ENCODE data around the gene HARBI1.

DNA sequence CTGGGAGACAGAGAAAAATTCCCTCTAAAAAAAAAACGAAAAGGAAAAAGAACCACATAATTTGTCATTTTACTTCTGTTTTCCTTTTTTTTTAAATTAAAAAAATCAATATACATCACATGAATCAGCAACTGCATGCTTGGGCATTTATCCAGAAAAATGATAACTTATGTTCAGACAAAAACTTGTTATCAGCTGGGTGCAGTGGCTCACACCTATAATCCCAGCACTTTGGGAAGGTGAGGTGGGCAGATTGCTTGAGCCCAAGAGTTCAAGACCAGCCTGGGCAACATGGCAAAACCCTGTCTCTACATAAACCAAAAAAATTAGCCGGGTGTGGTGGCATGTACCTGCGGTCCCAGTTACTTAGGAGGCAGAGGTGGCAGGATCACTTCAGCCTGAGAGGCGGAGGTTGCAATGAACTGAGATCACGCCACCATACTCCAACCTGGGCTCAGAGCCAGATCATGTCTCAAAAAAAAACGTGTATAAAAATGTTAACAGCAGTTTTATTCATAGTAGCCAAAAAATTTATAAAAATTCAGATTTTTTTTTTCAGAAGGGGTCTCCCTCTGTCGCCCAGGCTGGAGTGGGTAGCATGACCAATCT, 51.7 kb downstream of the HARBI1 start:
- TF ChIP-seq, protein P1, sequence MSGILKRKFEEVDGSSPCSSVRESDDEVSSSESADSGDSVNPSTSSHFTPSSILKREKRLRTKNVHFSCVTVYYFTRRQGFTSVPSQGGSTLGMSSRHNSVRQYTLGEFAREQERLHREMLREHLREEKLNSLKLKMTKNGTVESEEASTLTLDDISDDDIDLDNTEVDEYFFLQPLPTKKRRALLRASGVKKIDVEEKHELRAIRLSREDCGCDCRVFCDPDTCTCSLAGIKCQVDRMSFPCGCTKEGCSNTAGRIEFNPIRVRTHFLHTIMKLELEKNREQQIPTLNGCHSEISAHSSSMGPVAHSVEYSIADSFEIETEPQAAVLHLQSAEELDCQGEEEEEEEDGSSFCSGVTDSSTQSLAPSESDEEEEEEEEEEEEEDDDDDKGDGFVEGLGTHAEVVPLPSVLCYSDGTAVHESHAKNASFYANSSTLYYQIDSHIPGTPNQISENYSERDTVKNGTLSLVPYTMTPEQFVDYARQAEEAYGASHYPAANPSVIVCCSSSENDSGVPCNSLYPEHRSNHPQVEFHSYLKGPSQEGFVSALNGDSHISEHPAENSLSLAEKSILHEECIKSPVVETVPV (CRISPR knock-in tag; IDR thresholded peaks at IDR 0.05) = no peak
- TF ChIP-seq ARNTL (CRISPR knock-in tag; IDR thresholded peaks at IDR 0.05; ENCODE audit: borderline replicate concordance, low read depth) = no peak
- no peak for TF ChIP-seq CSDC2 (CRISPR knock-in tag; IDR thresholded peaks at IDR 0.05)
- no peak for TF ChIP-seq ZNF565 (CRISPR knock-in tag; conservative IDR thresholded peaks at IDR 0.05; ENCODE audit: low read depth)
- TF ChIP-seq, protein P2, sequence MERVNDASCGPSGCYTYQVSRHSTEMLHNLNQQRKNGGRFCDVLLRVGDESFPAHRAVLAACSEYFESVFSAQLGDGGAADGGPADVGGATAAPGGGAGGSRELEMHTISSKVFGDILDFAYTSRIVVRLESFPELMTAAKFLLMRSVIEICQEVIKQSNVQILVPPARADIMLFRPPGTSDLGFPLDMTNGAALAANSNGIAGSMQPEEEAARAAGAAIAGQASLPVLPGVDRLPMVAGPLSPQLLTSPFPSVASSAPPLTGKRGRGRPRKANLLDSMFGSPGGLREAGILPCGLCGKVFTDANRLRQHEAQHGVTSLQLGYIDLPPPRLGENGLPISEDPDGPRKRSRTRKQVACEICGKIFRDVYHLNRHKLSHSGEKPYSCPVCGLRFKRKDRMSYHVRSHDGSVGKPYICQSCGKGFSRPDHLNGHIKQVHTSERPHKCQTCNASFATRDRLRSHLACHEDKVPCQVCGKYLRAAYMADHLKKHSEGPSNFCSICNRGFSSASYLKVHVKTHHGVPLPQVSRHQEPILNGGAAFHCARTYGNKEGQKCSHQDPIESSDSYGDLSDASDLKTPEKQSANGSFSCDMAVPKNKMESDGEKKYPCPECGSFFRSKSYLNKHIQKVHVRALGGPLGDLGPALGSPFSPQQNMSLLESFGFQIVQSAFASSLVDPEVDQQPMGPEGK (CRISPR knock-in tag; IDR thresholded peaks at IDR 0.05; ENCODE audit: borderline replicate concordance) = no peak
- TF ChIP-seq, protein P3, sequence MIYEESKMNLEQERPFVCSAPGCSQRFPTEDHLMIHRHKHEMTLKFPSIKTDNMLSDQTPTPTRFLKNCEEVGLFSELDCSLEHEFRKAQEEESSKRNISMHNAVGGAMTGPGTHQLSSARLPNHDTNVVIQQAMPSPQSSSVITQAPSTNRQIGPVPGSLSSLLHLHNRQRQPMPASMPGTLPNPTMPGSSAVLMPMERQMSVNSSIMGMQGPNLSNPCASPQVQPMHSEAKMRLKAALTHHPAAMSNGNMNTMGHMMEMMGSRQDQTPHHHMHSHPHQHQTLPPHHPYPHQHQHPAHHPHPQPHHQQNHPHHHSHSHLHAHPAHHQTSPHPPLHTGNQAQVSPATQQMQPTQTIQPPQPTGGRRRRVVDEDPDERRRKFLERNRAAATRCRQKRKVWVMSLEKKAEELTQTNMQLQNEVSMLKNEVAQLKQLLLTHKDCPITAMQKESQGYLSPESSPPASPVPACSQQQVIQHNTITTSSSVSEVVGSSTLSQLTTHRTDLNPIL (CRISPR knock-in tag; IDR thresholded peaks at IDR 0.05; ENCODE audit: low read depth) = no peak

Measured in SK-N-SH treated with all-trans-retinoic acid at 6 μM for 48 hours (cell line).